GM10847 (cell line): ENCODE results near the gene NPAS2.
A peak's percentile ranks its signal among the peaks of the same experiment; 100 is the strongest.

Experiments used
- POLR2A ChIP-seq: IDR thresholded peaks from 2 replicates; pipeline ENCODE4 v1.6.1; 2011; ENCODE audit not compliant: insufficient read length; ENCODE audit errors: extremely low read depth

NPAS2 gene

DNA sequence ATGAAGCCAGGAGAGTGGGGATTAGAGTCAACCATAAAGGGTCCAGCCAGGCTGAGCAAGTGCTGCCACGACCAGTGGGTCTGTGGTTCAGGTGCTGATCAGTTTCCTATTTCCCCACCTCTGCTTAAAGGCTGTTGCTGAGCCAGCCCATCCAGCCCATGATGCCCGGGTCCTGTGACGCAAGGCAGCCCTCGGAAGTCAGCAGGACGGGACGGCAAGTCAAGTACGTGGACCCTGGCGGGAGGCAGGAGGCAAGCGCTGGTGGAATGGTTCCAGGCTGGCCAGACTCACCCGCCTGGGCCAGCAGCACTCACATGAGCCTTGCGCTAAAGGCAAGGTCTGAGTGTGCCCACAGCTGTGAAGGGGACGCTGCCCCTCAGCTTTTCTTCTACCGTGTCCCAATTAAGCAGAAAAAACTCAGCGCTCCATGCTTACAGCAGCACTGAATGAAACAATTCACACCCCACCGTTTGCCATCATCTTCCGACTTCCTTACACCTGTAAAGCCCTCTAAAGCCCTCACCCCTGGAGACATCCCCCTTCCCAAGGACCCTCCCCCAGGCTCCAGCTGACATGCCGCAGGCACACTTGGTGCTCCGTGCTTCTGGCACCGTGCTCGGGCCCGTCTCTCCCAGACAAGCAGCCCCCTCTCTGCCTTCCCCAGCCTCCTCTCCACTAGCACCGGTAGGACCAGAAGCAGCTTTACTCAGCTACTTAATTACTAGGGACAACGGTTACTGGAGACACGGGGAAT is 170.9 kb downstream of the NPAS2 start:
- no peak for TF ChIP-seq POLR2A

DNA sequence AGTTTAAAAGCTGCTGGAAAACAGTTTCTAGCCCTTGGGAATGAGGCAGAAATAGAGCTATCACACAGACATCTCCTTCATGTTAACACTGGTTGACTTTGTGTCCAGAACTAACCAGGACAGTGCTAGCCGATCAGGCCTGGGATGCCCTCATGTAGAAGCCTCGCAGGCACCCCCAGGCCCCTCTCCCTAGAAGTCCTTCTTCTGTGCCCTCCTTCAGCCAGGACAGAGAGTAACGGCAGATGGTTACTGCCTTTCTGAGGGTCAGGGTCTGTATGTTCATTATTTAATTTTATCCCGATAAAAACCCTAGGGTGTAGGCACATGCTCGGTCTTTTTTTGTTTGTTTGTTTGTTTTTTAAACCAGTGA is 171.4 kb downstream of the NPAS2 start:
- TF ChIP-seq POLR2A: no peak

DNA sequence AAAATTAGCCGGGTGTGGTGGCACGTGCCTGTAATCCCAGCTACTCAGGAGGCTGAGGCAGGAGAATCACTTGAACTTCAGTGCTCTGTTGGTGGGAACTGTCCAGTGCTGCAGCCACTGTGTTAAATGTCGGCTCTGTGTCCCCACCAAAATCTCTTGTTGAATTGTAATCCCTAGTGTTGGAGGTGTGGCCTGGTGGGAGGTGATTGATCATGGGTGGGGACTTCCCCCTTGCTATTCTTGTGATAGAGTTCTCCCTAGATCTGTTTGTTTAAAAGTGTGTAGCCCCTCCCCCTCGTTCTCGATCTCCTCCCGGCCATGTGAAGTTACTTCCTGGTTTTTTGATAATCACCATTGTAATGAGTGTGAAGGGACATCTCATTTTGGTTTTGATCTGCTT is 172.3 kb downstream of the NPAS2 start:
- TF ChIP-seq POLR2A: no peak

DNA sequence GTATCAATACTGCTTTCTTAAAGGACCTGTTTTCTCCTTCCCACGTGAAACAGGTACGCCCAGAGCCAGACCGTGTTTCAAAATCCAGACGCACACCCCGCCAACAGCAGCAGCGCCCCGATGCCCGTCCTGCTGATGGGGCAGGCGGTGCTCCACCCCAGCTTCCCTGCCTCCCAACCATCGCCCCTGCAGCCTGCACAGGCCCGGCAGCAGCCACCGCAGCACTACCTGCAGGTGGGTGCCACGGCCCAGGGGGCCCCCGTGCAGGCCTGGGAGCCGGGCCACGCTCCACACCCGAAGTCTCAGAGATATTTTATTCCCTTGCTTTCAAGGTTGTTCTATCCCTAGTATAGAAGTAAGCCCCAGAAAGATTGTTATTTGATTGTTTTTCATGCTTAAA is 173.4 kb downstream of the NPAS2 start:
- TF ChIP-seq POLR2A: no peak

DNA sequence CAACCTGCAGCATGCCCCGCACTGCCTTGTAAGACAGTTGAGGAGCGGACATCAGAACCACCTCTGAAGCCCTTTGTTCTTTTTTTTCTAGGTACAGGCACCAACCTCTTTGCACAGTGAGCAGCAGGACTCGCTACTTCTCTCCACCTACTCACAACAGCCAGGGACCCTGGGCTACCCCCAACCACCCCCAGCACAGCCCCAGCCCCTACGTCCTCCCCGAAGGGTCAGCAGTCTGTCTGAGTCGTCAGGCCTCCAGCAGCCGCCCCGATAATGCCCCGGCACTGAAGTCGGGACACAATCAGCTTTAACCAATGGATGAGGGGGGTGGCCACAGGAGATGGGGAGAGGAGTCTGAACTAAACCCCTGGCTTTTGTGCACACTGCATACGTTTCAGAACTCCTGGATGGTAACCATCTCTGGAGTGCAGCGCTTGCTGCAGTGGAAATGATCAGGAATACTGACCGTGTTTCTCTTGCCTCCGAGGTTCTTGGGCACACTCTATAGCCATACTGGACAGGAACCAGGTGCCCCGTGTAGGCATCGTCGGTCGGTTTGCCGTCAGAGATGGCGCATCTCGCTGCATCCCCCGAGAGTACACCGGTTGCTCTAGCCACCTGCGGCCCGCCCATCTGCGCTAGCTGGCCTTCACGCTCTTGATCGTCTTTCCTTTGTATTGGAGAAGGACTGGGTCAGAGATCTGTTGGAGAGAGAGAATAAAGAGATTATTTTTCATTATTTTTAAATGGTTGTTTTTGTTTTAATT is 175.6 kb downstream of the NPAS2 start:
- no peak for TF ChIP-seq POLR2A

GRCh38 chr2:100997509-100998234 is 177.7 kb downstream of the NPAS2 start:
- no peak for TF ChIP-seq POLR2A

DNA sequence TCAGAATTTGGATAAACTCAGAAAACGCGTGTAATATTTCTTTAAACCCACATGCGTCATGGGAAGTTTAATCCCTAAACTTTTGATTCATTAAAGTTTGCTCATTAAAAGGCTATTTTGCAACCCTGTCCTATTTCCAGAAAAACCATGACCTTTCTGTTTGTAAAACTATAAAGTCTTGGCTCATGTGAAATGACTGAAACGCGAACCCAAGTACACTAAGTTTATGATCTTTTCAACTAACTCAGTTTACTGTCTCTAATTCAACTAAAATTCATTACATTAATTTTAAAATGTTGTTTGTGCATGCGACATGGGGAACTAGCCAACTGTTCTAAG is 178.3 kb downstream of the NPAS2 start:
- TF ChIP-seq POLR2A: no peak

DNA sequence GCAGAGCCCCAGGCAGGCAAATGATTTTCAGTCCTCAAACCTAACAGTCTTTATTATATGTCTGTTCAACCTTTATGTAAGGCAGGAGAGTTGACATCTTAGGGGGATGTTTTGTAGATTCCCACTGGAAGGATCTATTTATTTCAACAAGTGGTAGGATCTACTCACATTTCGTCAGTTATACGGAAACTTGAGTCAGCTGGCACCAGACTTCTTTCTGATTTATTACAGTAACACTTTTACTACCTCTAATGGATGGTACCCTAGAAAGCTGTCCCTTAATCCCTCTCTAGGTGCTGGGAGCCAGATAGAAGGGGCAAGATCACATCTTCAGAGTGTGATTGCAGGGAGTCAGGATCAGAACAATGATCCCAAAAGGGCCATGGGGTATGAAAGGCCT is 180.1 kb downstream of the NPAS2 start:
- TF ChIP-seq POLR2A: no peak

- TF ChIP-seq POLR2A: peak; percentile 95
These were observed 182.0 kb downstream of the NPAS2 start, which contains the start of gene RPL31 for GRCh38 chr2:101001691-101002561. TSS of gene RPL31 (plus strand) at chr2:101002289. CDS start at chr2:101002702, 413 bp downstream.

- no peak for TF ChIP-seq POLR2A
These were observed 182.8 kb downstream of the NPAS2 start for GRCh38 chr2:101002562-101003277.

DNA sequence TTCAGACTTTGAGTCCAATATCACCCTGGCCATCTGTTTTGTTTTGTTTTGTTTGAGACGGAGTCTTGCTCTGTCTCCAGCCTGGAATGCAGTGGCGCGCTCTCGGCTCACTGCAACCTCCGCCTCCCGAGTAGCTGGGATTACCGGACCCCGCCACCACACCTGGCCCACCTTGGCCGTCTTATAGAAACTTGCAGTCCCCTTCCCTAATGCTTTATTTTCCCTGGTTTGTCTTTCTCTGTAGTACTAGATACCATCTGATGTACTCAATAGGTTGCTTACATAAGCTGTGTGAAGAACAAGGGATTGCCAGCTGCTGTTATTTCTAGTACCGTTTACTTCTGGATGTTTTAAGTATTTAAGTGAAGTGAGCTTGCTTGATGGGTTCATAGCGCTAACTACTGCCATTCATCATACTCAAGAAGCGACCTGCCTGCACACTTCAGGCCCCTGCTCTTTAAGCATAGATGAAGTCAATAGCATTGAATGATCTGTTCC is 183.4 kb downstream of the NPAS2 start:
- TF ChIP-seq POLR2A: no peak

- TF ChIP-seq POLR2A: no peak
These were observed 184.8 kb downstream of the NPAS2 start for GRCh38 chr2:101004620-101005325.

GRCh38 chr2:101006065-101006715 is 186.3 kb downstream of the NPAS2 start:
- no peak for TF ChIP-seq POLR2A
